ENCODE results near the gene SYNDIG1L.
"Not testable (repeated sequence)": the region's sequence is repeated elsewhere in the genome, so short reads cannot be mapped to it uniquely, and the experiment has no call there.

The SYNDIG1L gene

DNA sequence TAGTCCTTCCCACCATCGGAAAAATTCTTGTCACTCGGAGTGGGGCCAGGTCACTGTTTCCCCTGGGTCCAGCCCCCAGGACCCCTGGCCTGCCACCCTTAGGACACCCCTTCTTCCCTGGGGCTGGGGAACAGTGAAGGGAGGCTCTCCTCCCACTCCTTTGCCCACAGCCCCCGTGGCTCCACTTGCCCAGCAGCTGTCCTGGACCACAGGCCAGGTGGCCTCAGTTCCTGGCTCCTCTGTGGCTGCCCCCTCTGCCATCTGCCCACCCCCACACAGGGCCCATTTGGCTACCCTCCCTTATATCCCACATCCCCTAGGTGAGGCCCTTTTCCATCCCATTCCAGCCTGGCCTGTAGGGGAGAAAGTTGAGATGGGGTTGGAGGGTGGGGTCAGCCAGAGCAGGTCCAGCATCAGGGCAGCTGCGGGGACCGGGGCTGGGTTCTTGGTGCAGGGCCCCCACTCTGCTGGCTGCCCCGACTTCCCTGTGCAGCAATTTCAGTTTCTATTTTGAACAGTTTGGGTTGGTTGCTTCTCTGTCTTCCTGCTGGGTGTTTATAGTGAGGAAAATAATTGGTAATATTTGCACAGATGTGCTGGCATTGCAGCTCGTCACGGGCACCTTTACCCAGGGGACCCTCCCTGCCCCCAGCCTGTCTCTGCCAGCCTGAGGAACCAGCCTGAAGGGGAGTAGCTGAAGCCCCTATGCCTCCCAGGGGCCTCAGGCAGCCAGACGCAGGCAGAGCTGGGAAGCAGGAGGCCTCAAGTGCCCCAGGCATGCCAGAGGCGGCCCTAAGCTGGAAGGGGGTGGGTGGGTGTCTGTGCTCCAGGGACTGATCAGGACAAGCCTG lies 23.4 kb downstream of the SYNDIG1L start:
- DNase-seq (ENCODE audit: low spot score), result no peak

GRCh38 chr14:74401504-74402241 lies 24.3 kb downstream of the SYNDIG1L start:
- no peak for DNase-seq (ENCODE audit: low spot score)

GRCh38 chr14:74400919-74401503 lies 25.0 kb downstream of the SYNDIG1L start:
- no peak for DNase-seq (ENCODE audit: low spot score)

DNA sequence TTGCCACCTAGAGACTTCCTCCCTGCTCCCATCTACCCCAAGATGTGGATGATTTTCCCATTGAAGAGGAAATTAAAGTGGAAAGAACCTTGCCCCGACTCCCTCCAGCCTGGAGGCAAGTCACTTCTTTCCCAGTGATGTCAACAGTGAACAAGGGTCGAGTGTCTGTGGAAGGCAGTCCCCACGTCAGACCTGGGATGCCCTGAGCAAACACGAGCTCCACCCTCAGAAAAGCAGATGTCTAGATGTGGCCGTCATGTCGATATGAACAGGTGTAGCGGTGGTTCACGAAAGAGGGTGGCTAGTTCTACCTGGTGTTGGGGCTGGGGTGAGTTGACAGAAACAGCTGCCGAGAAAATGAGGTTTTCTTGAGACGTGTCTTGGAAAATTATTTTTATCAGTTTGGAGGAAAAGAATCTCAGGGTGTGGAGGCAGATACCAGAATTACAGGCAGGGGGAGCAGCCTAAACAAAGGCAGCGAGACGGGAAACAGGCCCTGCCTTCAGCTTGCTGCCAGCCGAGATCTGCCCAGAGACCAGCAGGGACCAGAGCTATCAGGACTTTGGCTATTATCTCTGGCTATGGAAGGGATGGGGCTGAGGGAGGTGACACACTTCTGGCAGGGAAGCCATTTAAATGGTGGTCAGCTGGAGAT lies 25.9 kb downstream of the SYNDIG1L start:
- DNase-seq (ENCODE audit: low spot score), result peak; percentile 50

- no peak for DNase-seq (ENCODE audit: low spot score)
Measured at GRCh38 chr14:74395094-74395493, 30.9 kb downstream of the SYNDIG1L start.

DNA sequence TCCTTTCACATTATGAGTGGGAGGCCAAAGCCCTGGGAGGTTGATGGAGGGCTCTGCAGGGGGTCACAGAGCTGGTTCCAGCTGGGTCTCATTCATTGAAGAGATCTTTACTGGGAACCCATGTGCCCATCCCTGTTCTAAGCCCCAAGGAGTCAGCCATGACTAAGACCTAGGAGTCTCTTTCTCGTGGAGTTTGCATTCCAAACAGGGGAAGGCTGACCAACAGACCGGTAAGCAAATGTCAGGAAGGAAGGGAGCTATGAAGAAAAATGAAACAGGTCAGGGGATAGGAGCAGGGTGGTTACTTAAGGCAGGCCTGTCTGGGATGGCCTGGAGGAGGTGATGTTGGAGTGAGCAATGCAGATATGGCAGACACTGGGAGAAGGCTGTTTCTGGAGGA lies 31.5 kb downstream of the SYNDIG1L start:
- no peak for DNase-seq (ENCODE audit: low spot score)

DNA sequence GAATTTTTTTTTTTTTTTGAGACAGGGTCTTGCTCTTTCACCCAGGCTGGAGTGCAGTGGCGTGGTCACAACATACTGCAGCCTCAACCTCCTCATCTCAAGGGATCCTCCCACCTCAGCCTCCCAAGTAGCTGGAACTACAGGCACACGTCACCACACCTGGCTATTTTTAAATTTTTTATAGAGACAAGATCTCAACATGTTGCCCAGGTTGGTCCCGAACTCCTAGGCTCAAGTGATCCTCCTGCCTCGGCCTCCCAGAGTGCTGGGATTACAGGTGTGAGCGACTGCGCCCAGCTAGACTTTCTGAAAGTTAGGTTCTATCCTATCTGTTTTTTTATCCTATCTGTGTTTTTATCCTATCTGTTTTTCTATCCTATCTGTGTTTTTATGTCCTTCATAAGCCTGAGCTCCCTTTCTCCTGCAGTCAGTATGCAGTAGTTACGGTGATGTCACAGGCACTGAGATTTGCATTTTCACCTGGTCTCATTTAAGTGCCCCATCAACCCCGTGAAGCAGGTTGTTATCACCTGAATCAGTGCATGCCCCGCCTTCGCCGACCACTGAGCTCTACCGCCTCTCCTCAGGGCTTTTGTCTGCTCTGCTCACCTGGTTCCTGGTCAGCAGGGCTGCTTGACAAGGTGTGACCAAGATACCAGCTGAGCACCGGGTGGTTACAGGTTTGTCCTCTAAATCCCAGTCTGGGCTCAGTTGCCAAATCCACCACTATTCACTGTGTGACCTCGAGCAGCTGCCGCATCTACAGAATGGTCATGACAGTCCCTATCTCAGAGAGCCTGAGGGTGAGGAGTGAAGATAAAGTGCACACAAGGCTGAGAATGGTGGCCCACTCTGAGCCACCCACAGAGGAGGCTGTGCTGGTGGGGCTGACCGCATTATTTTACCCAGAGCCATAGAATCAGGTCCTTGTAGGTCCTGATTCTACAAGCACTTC lies 33.1 kb downstream of the SYNDIG1L start:
- DNase-seq (ENCODE audit: low spot score), result no peak

GRCh38 chr14:74391479-74391878 lies 34.5 kb downstream of the SYNDIG1L start:
- DNase-seq (ENCODE audit: low spot score), result no peak

DNA sequence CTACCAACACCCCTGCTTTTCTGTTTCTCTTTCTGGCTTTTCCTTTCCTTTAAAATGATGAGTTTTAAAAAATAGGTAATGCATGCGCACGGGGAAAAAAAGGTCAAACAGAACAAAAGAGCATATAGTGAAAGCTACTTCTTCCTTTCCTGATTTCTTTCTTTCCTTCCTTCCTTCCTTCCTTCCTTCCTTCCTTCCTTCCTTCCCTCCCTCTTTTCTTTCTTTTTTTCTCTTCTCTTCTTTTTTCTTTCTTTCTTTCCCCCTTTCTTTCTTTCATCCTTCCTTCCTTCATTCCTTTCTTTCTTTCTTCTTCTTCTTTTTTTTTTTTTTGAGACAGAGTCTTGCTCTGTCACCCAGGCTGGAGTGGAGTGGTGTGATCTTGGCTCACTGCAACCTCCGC lies 35.5 kb downstream of the SYNDIG1L start:
- DNase-seq (ENCODE audit: low spot score), result not testable (repeated sequence)

- DNase-seq (ENCODE audit: low spot score), result no peak
Measured at GRCh38 chr14:74389980-74390379, 36.0 kb downstream of the SYNDIG1L start.

- no peak for DNase-seq (ENCODE audit: low spot score)
Measured at GRCh38 chr14:74382231-74382630, 43.8 kb downstream of the SYNDIG1L start.

DNA sequence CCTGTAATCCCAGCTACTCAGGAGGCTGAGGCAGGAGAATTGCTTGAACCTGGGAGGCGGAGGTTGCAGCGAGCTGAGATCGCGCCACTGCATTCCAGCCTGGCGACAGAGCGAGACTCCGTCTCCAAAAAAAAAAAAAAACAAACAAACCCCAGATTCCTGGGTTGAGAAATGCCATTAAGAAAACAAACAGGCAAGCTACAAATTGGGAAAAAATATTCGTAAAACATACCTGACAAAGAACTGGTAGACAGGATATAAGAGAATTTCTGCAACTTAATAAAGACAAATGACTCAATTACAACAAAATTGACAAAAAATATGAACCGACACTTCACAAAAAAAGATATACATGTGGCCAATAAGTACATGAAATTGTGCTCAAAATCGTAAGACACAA lies 44.4 kb downstream of the SYNDIG1L start:
- DNase-seq (ENCODE audit: low spot score), result not testable (repeated sequence)

DNA sequence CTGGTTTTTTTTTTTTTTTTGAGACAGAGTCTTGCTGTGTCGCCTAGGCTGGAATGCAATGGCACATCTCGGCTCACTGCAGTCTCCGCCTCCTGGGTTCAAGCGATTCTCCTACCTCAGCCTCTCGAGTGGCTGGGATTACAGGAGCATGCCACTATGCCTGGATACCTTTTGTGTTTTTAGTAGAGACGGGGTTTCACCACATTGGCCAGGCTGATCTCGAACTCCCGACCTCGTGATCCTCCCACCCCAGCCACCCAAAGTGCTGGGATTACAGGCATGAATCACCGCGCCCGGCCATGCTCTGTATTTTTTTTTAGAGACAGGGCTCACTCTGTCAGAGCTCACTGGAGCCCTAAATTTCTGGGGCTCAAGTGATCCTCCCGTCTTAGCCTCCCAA lies 45.2 kb downstream of the SYNDIG1L start:
- no peak for DNase-seq (ENCODE audit: low spot score)

- no peak for DNase-seq (ENCODE audit: low spot score)
Measured at GRCh38 chr14:74380172-74380571, 45.8 kb downstream of the SYNDIG1L start.

GRCh38 chr14:74377976-74378690 lies 47.9 kb downstream of the SYNDIG1L start:
- no peak for DNase-seq (ENCODE audit: low spot score)

DNA sequence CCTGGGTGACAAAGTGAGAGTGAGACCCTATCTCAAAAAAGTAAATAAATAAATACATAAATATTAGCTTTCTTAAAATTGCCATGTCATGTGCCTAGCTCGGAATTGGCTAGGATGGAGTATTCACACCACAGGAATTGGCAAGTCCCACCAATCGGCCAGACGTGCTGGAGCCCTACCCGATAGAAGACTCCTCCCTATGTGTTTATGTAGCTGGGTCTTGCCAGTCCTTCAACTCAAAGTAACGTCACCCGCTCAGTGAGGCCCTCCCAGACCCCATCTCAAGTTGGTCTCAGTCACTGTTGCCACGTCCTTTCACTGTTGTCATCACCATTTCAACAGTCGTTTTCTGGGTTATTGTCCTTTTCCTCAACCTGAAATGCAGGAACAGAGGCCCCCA lies 57.6 kb downstream of the SYNDIG1L start:
- no peak for DNase-seq (ENCODE audit: low spot score)

GRCh38 chr14:74368026-74368425 lies 58.0 kb downstream of the SYNDIG1L start:
- no peak for DNase-seq (ENCODE audit: low spot score)

DNA sequence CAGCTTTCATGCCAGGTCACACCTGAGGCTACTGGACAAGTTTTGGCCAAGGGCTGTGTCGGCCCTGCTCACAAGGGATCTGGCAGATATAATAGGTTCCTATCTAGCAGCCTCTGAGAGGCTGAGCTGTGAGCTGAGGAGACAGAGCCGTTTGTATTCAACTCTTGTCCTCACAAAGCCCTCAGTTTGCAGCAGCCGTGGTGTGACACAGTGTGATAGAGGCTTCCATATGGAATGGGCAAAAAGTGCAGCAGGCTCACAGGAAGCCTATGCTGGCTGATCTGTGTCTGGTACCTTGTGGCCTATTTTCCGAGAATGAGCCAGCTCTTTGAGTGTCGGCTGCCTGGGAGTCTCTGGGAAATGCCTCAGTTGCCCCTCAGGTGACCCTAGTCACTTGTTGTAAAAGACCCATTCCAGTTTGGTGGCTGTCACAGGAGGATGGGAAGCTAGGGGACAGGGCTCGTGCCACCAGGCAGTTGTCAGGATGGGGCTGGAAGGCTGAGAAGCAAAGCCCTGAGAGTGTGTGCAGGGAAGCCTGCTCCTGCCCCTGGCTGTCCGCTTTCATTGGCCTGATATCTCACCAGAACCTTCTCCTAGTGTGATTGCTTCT lies 61.6 kb downstream of the SYNDIG1L start:
- DNase-seq (ENCODE audit: low spot score), result no peak

DNA sequence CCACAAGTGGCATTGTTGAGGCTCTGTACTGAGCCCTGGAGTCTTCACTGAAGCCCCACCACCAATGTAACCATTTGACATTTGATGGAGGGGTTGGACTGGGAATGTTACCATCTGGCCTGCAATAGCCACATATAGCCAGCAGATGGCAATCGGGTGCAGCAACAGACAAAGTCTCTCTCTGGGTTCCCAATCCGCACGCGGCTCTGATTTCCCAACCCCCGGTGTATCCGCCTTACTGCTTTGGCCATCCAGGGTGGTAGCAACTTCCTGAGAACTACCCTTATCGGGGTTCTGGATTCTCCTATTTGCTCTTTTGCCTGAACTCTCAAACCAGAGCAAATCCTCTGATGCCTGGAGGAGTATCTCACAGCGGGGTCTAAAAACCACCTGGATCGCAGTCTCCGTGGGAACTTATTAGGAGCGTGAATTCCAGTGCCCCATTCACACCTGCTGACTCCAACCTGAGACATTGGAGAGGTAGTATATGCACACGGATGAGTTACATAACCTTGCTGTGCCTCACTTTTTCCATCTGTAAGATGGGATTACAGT lies 63.6 kb downstream of the SYNDIG1L start:
- peak; percentile 79 for DNase-seq (ENCODE audit: low spot score)

DNA sequence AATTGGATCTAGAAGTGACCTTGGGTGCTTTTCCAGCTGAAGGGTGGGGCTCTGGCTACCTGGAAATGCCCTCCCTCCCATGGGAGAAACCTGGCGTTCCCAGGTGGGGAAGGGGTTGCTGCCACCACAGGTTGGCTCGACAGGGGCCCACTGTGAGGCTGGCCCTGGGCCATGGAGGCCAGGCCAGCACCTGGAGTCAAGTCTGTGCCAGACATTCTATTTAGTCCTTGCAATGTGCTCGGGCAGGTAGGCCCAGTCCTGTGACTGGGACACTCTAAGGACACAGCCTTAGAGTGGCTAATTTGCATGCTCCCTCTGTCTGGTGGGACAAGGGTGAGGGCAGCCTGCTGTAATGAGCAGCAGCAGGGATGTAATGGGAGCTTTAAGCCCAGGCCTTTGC lies 65.8 kb downstream of the SYNDIG1L start:
- DNase-seq (ENCODE audit: low spot score), result no peak

Data from hepatic stellate cell (primary cell).